HG03039 (cell line): ENCODE data around the gene GABBR1.

Source experiments
- ATAC-seq: cut with Tn5 transposase; IDR thresholded peaks from one replicate; pipeline ENCODE4 v1.9.1; 2021; ENCODE audit warnings: mild to moderate bottlenecking, moderate library complexity; ENCODE audit not compliant: unreplicated experiment

Gene GABBR1

GRCh38 chr6:29530671-29531310, 102.2 kb downstream of the GABBR1 start:
- no peak for ATAC-seq

DNA sequence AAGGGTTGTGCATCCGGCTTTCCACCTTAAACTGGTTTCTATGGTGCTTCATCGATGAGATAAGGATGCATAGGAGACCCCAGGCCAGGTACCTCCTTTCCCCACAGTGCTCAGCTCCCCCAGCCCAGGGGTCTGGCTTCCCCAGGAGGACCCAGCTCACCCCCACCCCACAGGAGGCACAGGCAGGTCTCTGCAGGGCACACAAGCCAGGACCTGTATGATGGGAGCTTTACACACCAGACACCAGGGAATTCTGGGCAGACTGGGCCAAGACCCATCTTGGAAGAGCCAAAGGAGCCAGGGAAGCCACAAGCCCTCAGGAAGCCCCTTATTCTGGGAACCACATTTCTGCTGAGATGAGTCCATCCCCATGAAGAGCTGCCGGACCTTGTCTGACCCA, 103.0 kb downstream of the GABBR1 start:
- no peak for ATAC-seq

GRCh38 chr6:29528988-29529560, 103.9 kb downstream of the GABBR1 start:
- ATAC-seq, result no peak

GRCh38 chr6:29528300-29528931, 104.6 kb downstream of the GABBR1 start:
- no peak for ATAC-seq

GRCh38 chr6:29527564-29527963, 105.4 kb downstream of the GABBR1 start:
- ATAC-seq, result no peak

GRCh38 chr6:29527126-29527525, 105.9 kb downstream of the GABBR1 start:
- no peak for ATAC-seq

GRCh38 chr6:29525311-29525639, 107.7 kb downstream of the GABBR1 start:
- no peak for ATAC-seq

DNA sequence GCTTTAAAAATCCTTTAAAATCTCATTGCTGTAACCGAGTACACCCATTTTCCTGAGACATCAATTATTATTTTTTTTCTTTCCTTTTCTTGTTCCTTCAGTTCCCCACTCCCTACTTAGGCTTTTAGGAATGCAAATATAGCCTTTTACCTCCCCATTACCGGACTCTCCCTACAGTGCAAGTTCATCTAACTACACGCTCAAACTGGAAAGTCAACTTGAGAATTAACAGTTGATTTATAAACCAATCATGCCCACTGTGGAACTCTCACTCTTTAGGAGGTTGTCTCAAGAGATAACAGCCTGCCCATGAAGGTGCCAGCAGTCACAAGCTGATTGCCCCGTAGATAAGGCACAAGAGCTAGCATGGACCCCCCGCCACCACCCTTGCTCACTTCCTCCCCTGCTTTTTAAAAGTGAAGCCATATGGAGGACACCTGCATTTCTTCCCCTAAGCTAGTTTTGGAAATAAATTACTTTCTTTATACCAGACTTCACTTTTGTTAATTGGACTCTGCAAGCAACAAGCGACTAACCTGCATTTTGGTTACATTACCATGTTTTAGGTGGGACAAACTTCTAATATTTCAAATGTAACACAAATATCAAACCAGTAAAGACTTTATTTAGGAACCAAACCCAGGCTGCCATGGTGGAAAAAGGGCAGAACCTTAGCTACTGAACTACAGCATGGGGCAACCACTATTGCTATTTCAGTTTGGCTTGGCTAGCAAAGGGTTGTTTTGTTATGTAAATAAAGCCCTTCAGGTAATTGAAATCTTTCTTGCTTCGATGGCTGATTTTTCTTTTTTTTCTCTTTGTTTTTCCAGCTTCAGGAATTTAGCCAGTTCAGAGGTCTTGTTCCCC, 108.3 kb downstream of the GABBR1 start:
- ATAC-seq, result no peak

DNA sequence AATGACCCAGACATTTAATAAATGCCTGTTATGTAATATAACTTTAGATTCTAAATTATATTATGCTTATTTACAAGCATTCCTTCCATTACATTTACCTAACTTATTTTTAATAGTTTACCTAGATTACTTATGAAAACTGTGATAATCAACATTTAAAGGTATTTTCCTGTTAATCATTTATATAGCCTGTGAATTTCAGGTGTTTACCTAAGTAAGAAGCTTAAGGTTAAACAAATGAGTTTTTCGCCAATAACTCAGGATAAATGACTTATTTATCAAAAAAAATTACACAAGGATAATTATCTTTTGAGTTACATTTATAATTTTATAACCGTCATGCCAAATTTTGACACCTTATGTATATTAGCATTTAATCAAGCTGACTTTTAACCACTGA, 108.9 kb downstream of the GABBR1 start:
- no peak for ATAC-seq

- no peak for ATAC-seq
Measured at GRCh38 chr6:29522227-29522626, 110.8 kb downstream of the GABBR1 start.

DNA sequence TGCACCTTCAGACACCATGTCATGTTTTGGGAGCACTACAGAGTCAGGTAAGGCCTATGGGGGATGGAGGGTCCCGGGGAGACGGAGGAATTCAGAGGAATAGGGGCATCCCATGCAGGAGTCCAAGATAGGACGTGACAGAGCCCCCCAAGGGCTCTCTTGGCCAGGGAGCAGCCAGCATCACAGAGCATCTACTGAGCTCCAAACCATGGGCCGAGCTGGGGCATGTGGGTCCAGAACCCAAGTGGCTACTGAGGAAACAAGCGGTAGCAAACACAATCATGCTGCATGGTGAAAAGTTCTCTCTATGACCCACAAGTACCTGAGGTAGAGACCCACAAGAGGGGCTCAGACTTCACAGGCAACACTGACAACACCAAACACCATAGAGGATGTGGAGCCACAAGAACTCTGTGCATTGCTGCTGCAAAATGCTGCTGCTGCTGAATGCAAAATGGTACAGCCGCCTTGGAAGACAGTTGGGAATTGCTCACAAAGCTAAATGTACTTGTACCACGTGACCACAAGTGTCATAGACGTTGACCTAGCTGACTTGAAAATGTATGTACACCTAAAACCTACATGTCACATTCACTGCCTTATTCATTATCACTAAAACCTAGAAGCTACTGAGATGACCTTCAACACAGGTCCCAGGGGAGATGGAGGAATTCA, 111.8 kb downstream of the GABBR1 start:
- ATAC-seq, result no peak

- ATAC-seq, result no peak
Measured at GRCh38 chr6:29520232-29520631, 112.8 kb downstream of the GABBR1 start.

DNA sequence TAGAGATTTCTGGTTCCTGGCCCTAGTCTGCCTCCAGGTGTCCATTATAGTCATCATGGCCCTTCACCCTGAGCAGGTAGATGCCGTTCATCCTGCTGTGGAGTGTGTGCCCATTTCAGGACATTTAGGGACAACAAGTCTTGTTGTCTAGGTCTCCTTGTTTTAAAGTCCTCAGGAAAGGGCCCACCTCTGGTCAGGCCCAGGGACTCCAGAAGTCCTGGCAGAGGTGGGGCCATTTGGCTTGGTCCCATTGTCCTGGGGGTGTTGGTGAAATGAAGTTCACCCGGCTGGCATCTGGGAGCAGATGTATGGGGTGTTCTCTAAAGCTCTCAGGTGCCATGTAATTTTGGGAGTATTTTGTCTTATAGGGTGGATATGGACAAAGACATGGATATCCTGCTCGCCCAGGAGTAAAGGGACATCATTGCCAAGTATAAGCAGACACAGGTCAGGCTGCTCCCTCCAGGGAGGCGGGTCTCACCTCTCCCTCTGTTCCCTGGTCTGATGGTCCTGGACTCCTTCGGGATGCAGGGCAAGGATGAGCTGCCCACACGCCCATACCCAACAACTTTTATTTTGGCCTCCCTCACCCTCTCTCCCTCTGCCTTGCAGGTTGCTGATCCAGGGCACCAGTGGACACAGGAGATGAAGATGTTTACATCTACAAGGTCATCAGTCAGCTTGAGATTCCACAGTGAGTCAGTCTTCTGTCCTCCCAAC, 113.5 kb downstream of the GABBR1 start:
- no peak for ATAC-seq

- no peak for ATAC-seq
Measured at GRCh38 chr6:29517728-29518440, 115.1 kb downstream of the GABBR1 start.

GRCh38 chr6:29517245-29517644, 115.7 kb downstream of the GABBR1 start:
- no peak for ATAC-seq

DNA sequence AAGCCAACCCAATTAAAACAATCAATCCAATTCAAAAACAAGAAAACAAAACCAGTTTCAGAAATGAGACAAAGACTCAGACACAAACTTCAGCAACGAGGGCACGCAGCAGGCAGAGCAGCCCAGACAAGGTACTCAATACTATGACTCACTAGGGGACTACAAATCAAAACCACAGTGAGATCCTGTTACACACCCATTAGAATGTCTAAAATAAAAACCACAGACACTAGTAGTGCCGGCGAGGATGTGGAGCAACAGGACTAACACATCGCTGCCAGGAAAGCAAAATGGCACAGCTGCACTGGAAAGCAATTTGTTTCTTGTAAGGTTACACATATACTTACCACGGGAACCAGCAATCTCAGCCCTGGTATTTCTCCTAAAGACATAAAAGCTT, 116.9 kb downstream of the GABBR1 start:
- no peak for ATAC-seq

DNA sequence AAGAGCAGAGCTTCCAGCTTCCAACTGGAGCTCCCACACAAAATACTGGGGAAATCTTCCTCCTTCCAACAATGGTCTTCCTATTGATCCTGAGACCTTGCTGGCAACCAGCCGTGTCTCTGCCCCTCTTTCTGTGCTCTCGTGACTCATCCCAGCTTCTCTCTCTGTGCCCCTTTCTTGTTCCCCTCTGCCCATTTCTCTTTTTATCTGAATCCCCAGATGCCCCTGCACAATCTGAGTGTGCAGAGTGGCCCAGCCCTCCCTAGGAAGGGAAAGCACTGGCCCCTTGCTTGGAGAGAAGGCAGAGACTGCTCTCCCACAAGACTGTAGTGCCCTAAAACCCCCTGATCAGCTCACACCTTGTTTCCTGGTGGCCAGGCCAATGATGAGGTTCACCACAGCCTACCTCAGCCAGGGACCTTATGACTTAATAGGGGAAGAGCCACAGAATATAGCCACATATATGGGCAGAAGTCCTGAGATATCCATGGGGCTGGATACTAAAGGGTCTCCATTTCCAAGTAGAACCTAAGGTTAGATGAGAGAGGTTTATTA, 122.2 kb downstream of the GABBR1 start:
- ATAC-seq, result no peak

GRCh38 chr6:29510202-29510601, 122.8 kb downstream of the GABBR1 start:
- ATAC-seq, result no peak
